ENCODE measurements around the gene TNFRSF8. TPM values are rescaled to one million over a fixed set of nuclear protein-coding genes. Genes with fewer than 3 reads are reported as not detected.

Gene TNFRSF8
- total and polyA plus RNA-seq, 2 of the 4 experiments (the other 2 are of a cell fraction) = under 0.01 to 0.31 TPM

- Histone ChIP-seq H3K9me1 (ENCODE audit: insufficient read depth, low read length) (no peaks in the 10 kb centered on the region), H3K4me3 (ENCODE audit: insufficient read depth, low read depth, low read length) (no peak overlapping the region), H2AFZ (replicated peaks; ENCODE audit: low read length, poor library complexity) (no peak overlapping the region), H4K5ac (ENCODE audit: low read depth, low read length) (no peak overlapping the region), H4K20me1 (ENCODE audit: insufficient read depth, low read length) (no peaks in the 10 kb centered on the region), H3K27me3 (ENCODE audit: control insufficient read depth, insufficient read depth, low read length) (peaks cover 31% of the 10 kb centered on the region), H2BK120ac (ENCODE audit: low read depth, low read length) (no peak overlapping the region), H3K4me2 (ENCODE audit: low read depth, low read length) (no peak overlapping the region), H2BK5ac (ENCODE audit: low read depth, low read length, poor library complexity, severe bottlenecking) (no peak overlapping the region), H3K9me3 (ENCODE audit: control insufficient read depth, insufficient read depth, low read length) (peaks cover 12% of the 10 kb centered on the region), H3K4ac (ENCODE audit: low read depth, low read length) (no peak overlapping the region), H3K27ac (ENCODE audit: insufficient read depth, low read length) (no peak overlapping the region), H3K18ac (ENCODE audit: low read depth, low read length) (no peak overlapping the region), H2AK9ac (replicated peaks; ENCODE audit: low read depth, low read length, poor library complexity) (no peak overlapping the region), H4K91ac (ENCODE audit: insufficient read depth, low read depth, low read length) (no peak overlapping the region), H2BK20ac (ENCODE audit: low read depth, low read length) (no peak overlapping the region), H2AK5ac (ENCODE audit: low read depth, low read length) (no peak overlapping the region), H3K56ac (ENCODE audit: extremely low read depth, insufficient read depth, low read length) (no peak overlapping the region), H3K23ac (ENCODE audit: low read depth, low read length) (no peak overlapping the region), H3K4me1 (ENCODE audit: control insufficient read depth, insufficient read depth, low read length) (0 out of 2 replicates have a peak, but pooled peaks cover 2% of the 10 kb centered on the region), H3K36me3 (ENCODE audit: control insufficient read depth, insufficient read depth, low read length) (no peaks in the 10 kb centered on the region), H3K79me1 (ENCODE audit: low read depth in 1 of 2, low read length in 2 of 2) (no peaks in the 10 kb centered on the region), H2BK15ac (ENCODE audit: low read depth, low read length) (no peak overlapping the region), H3K14ac (replicated peaks; ENCODE audit: low read depth, low read length) (no peak overlapping the region), H4K8ac (ENCODE audit: low read depth in 2 of 2, low read length in 2 of 2) (no peak overlapping the region), H3K9ac (ENCODE audit: low read depth, low read length) (no peak overlapping the region)
- intact Hi-C loops (cut with micrococcal nuclease) = no loop called here
- CTCF ChIA-PET = no interaction called here
- in situ Hi-C loops (cut with MboI; ENCODE audit: low sequenced_read_pairs) = no loop called here
- POLR2A ChIA-PET (ENCODE audit: unreplicated experiment) = no interaction called here
- ATAC-seq (ENCODE audit: low read depth) (no peak), DNase-seq (no peak)
- no TSS peak for BruUV-seq (replicated peaks)
- 80% methylated on average over 2 of the region's 4 CpGs; no CpG with 5 or more reads in 1 of the 2 experiments for WGBS, 2 experiments (ENCODE audit: extremely low coverage in 2 of 2, insufficient read length in 1 of 2)
- dilution Hi-C loops (cut with HindIII; ENCODE audit: low sequenced_read_pairs, unreplicated experiment) = no loop called here
- TF ChIP-seq RCOR1 (IDR thresholded peaks at IDR 0.05; ENCODE audit: insufficient replicate concordance, low read length) = no peak
- no peak for TF ChIP-seq USF2 (IDR thresholded peaks at IDR 0.05; ENCODE audit: low read depth, low read length)
- TF ChIP-seq RAD21 (IDR thresholded peaks at IDR 0.05; ENCODE audit: low read length) = no peak
- TF ChIP-seq NFE2L2 (IDR thresholded peaks at IDR 0.05; ENCODE audit: low read depth, low read length) = 0 out of 2 replicates have a peak, but pooled peaks have one; percentile 14
- TF ChIP-seq MAFK (IDR thresholded peaks at IDR 0.05; ENCODE audit: low read depth, low read length) = 0 out of 2 replicates have a peak, but pooled peaks have one; percentile 35
Observed at GRCh38 chr1:12057940-12058687, 5.0 kb upstream of the TNFRSF8 start.

Data from IMR-90 (cell line).